ENCODE results near the gene FUT1.

The FUT1 gene

GRCh38 chr19:48741129-48741999, 11.1 kb downstream of the FUT1 start:
- DNase-seq, result peak in 2 of 58 donors; percentile 13 to 33

DNA sequence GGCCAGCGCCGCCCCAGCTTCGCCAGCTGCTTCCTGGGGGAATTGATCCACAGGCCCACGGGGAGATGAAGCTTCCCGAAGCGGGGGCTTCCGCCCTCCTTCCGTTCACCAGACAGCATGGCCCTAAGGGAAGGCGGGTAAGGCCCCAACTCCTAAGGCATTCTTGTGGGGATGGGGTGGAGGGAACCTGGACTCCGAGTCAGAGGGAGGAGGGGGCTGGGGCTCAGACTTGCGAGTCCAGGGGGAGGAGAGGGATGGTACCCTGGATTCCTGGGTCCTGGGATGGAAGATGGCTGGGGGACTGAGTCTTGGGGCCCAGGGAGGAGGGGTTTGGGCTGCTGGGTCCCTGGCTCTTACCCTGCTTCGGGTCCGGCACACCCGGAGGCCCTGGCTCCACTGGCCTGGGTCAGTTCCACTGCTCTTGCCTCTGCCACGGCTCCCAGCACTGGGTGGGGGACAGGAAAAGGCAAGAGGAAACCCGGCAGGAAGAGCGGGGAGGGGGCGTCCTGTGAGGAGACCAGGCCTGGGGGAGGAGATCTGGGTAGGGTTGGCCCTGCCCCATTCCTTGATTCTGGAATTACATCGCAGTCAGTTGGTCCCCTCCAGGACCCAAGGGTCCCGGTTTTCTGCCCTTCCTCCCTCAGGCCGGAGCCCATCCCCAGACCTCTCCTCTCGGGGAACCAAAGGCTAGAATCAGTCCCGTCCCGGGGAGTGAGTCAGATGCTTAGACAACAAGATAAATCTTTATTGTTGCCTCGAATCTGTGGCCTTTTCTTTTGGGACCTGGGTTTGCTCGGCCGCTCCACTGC, 12.1 kb downstream of the FUT1 start, which contains the start of gene RASIP1:
TSS of gene RASIP1 (minus strand) at position 447 of the 809 bp plus-strand sequence. CDS start at position 119, 328 bp downstream.
- no peak for DNase-seq

GRCh38 chr19:48739404-48740163, 12.9 kb downstream of the FUT1 start:
- peak in 2 of 58 donors; percentile 5 to 40 for DNase-seq

GRCh38 chr19:48738557-48739403, 13.7 kb downstream of the FUT1 start:
- peak in 56 of 58 donors; percentile 16 to 90 (median 75) for DNase-seq

DNA sequence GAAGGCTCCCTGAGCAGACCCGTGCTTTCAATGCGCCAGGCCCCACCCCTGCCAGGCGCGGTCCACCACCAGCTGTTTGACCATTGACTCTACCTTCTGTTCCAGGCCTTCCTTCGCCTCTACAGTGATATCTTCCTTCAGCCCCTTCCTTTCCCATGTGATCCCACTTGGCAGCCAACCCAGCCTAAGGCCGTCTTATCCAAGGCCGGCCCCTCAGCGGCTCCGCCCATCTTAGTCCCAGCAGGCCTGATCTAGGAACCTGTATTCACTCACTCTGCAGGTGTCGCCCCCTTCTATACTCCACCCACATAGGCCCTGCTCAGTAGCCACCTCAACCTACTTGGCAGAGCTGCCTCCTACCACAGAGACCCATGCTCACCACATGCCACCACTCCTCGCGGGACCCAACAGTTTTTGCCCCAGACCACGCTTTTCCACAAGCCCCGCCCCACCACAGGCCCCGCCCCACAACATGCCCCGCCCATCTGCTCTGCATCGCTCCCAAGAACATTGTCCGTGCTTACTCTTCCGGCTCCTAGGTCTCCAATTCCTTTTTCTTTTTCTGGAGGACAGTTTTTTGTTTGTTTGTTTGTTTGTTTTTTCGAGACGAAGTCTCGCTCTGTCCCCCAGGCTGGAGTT, 15.0 kb downstream of the FUT1 start:
- no peak for DNase-seq

DNA sequence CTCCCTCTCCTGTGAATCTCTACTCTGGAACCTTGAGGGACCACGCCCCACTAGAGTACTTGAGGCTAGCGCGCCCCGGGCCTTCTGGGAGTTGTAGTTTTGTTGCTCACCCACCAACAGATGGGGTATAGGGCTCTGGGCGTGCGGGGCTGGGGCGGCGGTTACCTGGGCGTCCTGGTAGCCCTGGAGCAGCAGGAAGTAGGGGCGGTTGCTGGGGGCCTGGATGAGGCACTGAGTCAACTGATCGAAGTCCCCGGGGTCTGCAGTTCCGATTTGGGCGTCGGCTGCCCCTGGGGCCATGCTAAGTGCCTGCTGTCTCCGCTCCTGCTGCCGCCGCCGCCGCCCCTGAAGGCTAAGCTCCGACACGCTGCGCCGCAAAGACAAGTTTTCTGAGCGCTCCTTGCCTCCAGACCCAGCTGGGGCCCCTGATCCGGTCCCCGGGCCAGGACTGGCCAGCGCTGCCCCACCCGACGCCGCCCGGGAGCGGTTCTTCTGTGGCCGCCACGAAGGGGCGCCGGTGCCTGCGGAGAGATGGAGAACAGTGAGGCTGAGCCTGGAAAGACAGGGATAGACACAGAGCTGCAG, 17.3 kb downstream of the FUT1 start:
- no peak for DNase-seq

GRCh38 chr19:48734625-48735024, 17.8 kb downstream of the FUT1 start:
- DNase-seq, result no peak

- DNase-seq, result no peak
Measured at GRCh38 chr19:48731452-48731851, 21.0 kb downstream of the FUT1 start.

- no peak for DNase-seq
Measured at GRCh38 chr19:48728911-48729664, 23.4 kb downstream of the FUT1 start.

GRCh38 chr19:48726556-48726955, 25.9 kb downstream of the FUT1 start:
- no peak for DNase-seq

DNA sequence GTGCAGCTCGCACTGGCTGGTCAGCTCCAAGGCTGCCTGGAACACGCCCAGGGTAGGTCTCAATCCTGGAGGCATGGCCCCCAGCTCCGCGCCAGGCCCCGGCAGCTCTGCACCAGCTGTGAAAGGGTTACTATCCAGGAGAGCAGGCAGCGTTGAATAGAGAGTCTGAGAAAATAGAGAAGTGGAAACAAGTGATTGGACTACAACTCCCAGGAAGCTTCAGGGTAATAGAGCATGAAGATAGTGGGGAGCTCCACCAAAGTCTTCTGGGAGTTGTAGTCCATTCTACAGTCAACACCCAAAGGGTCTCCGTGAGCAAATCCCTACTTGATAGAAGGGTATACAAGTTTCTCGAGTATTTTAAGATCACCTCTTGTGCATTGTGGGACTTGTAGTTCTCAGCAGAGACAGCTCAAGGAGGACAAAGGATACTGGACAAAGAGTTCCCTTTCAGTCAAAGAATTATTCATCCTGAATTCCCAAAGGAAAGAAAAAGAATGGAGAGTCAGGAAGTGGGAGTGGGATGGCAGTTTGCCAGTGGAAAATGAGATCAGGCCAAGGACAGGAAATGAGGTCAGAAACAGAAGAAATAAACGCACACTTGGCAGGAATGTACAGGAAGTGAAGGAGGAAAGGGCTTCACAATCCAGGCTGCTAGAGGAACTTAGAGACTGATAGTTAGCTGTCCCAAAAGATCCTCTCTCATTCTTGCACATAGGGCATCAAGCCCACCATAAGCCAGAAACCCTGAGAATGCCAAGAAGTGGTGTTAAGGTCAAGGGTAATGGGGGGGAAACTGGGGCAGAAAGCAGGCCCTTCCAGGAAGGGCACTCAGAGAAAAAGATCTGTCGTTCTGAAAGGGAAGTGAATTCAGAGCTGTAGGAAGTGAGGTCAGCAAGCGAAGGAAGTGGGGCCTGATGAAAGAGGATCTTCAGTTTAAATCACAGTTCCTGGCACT, 27.4 kb downstream of the FUT1 start:
- peak in 11 of 58 donors; percentile 12 to 67 (median 28) for DNase-seq

GRCh38 chr19:48722196-48722708, 30.2 kb downstream of the FUT1 start:
- no peak for DNase-seq

- DNase-seq, result peak; percentile 76 to 100 (median 98)
Measured at GRCh38 chr19:48720613-48721296, 31.7 kb downstream of the FUT1 start.

DNA sequence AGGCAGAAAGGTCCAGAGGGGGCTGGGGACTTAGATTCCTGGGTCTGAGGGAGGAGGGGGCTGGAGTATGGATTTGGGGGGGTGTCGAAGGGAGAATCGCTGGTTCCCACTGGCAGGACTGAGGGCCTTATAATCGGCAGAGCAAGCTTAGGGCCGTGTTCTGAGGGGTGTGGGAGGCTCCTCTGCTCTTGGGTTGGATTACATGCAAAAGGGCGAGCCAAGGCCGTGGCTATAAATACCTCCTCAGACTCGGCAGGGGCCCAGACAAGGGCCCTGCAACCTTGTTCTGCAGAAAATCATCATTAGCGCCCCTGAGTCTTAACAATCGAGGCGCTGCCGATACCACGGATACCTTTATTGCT, 32.2 kb downstream of the FUT1 start:
- DNase-seq, result no peak

- DNase-seq, result no peak
Measured at GRCh38 chr19:48719263-48720171, 32.9 kb downstream of the FUT1 start, which contains the start of gene MAMSTR. Gene MAMSTR (minus strand): TSS chr19:48719725. CDS start chr19:48719031, 694 bp downstream.

Data from anterior cingulate cortex (tissue), 58 donors.